HG03025 (cell line): ENCODE measurements around the gene UGCG.
"Not testable (repeated sequence)": the region's sequence is repeated elsewhere in the genome, so short reads cannot be mapped to it uniquely, and the experiment has no call there.

Source experiments
- ATAC-seq: cut with Tn5 transposase; IDR thresholded peaks from one replicate; pipeline ENCODE4 v1.9.1; 2021; ENCODE audit warnings: mild to moderate bottlenecking, moderate library complexity; ENCODE audit not compliant: unreplicated experiment, low FRiP score

Gene UGCG

DNA sequence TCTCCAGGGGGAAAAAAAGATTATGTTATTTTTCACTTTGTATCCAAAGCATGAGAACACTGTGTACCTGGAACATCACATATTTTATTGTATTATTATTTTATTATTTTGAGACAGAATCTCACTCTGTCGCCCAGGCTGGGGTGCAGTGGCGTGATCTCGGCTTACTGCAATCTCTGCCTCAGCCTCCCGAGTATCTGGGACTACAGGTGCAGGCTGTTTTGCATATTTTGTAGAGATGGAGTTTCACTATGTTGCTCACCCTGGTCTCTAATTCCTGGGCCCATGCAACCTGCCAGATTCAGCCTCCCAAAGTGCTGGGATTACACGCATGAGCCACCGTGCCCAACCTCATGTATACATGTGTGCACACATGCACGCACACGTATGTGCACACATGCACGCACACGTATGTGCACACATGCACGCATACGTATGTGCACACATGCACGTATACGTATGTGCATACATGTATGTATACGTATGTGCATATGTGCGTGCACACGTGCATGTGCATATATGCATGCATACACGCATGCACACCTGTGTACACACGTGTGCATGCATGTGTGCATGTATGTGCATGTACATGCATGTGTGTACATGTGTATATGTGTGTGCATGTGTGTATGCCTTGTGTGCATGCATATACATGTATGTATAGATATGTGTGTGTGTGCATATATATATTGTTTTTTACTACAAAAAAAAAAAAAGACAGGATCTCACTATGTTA, 9.5 kb upstream of the UGCG start:
- no peak for ATAC-seq

DNA sequence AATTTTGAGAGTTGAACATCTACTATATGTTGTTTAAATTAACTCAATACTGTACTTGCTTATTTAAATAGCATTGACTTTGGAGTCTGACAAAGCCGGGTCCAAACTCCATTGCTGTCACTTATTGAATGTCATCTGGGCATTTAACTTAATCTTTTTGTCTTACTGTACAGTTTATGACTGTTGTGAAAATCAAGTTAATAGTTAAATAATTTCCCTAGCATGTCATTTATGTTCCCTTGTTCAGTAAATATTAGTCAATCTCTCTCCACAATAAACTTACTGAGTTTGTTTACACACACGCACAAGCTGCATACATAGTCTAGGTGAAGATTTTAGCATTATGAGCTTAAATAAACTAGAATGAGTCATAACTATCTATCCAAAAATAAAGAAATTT, 6.3 kb upstream of the UGCG start:
- no peak for ATAC-seq

DNA sequence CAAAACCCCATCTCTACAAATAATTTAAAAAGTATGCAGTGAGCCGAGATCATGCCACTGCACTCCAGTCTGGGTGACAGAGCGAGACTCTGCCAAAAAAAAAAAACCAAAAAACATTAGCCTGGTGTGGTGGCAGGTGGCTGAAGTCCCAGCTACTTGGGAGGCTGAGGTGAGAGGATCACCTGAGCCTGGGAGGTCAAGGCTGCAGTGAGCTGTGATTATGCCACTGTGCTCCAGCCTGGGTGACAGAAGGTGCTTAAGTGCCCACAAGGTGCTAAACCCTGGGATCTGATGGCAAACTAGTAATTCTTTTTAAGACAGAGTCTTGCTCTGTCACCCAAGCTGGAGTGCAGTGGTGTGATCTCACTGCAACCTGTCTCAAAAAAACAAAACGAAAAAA, 5.7 kb upstream of the UGCG start:
- not testable (repeated sequence) for ATAC-seq

DNA sequence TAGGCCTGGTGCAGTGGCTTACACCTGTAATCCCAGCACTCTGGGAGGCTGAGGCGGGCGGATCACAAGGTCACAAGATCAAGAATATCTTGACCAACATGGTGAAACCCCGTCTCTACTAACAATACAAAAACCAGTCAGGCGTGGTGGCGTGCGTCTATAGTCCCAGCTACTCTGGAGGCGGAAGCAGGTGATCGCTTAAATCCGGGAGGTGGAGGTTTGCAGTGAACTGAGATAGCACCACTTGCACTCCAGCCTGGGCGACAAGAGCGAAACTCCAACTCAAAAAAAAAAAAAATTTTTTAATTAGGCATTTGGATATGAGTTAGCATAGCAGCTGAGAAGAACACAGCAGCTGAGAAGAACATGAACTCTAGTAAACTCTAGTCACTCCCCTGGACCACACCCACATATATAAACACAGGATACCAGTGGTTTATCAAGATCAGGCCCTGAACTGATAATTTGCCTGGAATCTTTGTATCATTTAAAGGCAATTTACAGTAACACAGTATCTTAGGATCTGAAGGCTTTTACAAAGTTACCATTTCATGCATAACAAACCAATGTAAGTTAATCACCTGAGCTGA, 4.6 kb upstream of the UGCG start:
- ATAC-seq = no peak

DNA sequence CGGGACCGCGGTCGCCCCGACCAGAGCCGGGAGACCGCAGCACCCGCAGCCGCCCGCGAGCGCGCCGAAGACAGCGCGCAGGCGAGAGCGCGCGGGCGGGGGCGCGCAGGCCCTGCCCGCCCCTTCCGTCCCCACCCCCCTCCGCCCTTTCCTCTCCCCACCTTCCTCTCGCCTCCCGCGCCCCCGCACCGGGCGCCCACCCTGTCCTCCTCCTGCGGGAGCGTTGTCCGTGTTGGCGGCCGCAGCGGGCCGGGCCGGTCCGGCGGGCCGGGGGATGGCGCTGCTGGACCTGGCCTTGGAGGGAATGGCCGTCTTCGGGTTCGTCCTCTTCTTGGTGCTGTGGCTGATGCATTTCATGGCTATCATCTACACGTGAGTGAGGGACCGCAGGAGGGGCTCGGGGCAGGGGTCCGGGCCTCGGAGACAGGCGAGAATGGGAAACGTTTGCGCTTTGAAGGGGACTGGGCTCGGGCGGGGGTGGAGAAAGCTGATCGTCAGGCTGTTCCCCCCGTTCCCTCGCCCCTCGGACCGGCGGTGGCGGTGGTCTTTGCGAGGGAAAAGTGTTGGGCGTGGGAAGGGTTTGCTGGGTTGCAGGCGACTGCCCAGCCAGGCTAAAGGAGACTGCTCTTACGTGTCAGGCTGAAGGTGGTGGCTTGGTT, 457 bp downstream of the UGCG start:
- peak; percentile 40 for ATAC-seq

DNA sequence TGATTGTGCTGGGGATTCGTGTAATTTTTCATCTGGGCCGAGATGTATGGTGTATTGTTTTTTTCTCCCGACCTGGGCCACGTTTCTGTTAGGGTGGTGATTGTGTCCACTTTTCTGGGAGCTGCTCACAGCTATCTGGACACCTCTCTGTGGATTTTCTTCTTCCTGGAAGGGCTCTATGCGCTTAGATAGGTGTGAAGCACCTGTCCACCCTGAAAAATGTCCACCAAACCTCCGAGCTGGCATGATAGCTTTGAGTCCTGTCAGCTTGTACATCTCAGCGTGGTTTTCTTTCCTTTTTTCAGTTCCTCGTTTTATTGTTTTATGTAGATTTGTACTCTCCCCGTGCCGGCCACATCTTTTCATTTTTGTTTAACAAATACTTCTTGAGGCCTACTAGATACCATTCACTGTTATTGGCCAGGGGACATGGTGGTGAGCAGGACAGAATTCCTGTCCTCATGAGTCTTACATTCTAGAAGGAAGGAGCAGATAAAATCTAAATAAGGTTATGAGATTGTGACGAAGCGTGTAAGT, 1.1 kb downstream of the UGCG start:
- ATAC-seq = peak; percentile 28

DNA sequence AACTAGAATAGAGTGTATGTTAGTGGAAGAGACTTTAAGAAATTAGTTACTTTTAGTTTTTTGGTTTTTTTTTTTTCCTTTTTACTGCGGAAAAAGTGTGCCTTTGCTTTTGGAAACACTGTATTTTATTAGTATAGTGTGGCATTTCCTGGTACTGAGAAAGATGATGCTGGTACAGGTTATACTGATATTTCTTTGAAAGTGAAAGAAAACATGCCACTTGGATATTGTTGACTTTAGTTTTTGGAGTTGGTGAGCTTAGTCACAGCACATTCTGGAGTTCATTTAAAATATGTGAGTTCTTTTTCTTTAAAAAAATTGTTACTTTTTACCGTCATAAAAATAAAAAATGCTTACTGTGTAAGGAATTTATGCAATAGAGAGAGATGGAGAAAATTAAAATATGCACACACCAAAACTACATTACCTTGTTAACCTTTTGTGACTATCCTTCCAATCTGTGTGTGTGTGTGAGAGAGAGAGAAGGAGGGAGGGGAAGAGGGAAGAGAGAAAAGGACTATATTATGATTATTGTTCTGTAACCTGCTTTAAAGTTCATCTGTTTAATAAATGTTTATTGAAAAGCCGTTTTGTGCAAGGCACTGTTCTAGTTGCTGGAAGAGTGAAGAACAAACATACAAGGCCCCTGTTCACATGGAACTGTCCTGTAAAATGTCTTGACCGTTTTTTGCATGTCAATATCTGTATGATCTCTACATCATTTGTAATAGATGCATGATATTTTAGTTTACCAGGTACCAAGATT, 1.9 kb downstream of the UGCG start:
- ATAC-seq = no peak

DNA sequence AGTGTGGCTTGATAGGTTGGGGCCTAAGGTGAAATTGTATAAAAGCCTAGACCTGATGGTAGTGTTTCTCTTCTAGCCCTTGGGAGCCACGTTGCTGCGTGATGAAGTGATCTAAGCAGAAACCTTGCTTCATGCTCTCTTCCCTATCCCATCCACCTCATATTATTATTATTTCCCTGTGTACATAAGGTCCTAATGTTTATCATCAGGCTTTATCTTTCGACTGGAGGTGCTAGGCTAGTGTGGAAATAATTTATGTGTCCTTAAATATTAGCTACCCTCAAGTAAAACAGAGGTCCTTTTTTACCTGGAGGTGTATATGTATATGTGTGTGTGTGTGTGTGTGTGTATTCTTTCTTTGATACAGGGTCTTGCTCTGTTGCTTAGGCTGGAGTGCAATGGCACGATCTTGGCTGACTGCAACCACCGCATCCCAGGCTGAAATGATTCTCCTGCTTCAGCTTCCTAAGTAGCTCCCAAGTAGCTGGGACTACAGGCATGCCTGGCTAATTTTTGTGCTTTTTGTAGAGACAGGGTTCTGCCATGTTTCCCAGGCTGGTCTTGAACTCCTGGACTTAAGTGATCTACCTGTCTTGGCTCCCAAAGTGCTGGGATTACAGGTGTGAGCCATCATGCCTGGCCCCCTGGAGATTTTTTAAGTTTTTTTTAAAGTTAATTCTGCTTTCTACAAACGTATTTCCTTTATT, 3.7 kb downstream of the UGCG start:
- ATAC-seq = no peak

DNA sequence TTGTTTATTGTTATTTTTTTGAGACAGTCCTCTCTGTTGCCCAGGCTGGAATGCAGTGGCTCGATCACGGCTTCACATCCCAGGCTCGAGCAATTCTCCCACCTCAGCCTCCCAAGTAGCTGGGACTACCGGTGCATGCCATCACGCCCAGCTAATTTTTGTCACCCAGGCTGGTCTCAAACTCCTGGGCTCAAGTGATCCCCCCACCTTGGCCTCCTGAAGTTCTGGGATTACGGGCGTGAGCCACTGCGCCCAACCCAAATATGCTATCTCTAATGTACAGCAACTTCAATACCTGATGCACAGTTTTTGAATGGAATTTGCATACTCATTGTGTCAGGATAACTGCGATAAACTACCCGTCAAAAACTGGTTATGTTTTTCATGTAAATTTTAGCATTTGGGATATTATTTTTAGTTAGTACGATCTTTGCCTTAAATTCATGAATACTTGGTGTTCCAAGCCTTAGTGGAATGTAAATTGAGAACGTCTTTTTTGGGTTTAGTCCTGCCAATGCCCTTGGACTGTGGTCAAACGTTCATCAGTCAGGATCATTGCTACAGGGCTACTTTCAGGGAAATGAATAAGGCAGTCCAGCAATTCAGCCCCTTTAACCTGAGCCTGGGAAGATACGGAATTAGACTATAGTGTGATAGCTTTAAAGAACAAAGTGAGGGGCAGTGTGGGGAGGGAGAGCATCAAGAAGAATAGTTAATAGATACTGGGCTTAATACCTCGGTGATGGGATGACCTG, 4.4 kb downstream of the UGCG start:
- no peak for ATAC-seq

DNA sequence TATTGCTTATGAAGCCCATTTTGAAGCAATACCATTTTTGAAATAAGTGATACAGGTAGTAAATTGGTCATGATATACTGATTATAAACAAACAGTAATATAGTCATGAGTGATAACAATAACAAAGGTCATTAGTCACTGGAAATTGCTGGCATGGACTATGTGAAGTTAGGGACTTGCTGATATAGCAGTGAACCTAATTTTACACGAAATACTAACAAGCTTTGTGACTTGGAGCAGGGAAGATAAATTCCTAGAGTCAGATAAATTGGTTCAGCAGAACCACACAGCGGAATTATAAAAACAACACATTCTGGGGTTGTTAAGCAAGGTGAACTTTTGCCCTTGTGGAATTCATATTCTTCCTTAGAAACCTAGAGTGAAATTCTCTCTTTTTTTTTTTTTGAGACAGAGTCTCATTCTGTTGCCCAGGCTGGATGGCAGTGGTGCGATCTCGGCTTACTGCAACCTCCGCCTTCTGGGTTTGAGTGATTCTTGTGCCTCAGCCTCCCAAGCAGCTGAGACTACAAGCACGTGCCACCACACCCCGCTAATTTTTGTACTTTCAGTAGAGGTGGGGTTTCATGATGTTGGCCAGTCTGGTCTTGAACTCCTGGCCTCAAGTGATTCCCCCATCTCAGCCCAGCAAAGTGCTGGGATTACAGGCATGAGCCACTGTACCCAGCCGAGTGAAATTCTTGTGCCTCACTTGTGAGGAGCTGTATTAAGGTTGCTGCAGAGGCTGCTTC, 6.0 kb downstream of the UGCG start:
- no peak for ATAC-seq

DNA sequence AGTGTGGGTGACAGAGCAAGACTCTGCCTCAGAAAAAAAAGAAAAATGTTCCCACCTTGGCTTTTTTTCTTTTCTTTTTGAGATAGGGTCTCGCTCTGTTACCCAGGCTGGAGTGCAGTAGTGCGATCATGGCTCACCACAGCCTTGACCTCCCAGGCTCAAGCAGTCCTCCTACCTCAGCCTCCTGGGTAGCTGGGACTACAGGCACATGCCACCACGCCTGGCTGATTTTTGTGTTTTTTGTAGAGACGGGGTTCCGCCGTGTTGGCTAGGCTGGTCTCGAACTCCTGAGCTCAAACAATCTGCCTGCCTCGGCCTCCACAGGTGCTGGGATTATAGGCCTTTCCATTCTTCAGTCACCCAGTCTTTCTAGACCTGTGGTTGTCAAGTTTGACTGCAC, 6.9 kb downstream of the UGCG start:
- ATAC-seq = not testable (repeated sequence)

DNA sequence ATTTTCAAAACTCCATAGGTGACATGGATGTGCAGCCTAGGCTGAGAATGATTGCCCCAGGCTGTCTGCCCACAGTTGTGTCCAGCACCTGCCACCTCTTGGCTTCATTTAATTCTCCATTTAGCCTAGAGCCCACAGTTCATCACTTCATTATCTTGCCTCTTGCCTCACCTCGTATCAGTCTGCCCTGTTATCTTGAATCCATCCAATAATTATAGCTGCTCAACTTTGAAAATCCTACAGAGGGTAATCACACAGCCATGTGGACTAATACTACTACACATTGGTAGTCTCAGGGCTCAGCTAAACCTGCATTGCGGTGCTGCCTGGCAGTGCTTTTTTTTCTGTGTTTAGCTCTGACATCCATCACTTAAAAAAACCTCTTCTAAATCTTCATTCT, 7.4 kb downstream of the UGCG start:
- no peak for ATAC-seq

DNA sequence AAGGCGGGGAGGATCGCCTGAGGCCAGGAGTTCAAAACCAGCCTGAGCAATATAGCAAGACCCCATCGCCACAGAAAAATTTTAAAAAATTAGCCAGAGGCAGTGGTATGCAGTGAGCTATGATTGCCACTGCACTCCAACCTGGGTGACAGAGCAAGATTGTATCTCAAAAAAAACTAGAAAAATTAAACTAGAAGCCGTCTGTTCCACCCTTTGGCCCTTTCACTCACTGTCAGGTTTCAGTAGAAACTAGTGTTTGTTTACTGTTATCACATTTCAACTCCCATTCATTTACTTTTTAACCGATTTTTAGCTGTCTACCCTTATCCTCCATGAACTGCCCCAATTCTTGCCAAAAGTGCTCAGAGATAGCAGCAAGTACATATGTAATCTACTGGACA, 8.3 kb downstream of the UGCG start:
- no peak for ATAC-seq

DNA sequence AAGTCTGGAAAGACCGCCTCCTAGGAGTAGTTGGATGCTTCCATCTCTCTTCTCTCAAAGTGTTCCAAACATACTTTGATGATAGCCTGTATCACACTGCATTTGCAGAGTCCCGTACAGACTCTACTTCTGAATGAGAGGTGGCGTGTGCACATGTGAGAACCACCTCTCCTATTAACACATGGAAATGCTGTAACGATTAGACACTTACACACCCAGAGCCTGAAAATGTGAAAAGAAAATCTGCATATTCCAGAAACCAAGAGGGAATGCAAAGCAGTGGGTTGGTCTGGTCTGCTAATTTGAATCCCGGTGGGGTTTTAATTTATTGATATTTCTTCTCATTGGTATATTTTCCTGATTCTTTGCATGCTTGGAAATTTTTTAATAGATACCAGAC, 10.5 kb downstream of the UGCG start:
- no peak for ATAC-seq

DNA sequence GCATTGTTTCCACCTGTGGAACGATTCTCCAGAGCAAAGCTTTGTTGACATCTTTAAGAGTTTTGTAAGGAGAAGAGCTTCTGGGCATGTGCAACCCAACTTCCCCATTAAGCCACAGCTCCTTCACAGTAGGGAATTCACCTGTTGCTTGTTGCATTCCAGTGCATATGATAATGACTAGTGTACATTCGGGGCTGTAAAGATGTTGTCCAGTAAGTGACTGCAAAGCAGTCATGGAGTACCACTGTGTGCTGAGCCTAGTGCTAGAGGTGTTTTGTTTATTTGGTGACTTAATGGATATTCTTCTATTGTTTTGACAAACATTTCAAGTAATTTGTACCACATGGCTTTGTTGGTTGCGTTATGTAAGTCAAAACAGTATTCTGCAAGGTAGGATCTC, 12.8 kb downstream of the UGCG start:
- no peak for ATAC-seq

DNA sequence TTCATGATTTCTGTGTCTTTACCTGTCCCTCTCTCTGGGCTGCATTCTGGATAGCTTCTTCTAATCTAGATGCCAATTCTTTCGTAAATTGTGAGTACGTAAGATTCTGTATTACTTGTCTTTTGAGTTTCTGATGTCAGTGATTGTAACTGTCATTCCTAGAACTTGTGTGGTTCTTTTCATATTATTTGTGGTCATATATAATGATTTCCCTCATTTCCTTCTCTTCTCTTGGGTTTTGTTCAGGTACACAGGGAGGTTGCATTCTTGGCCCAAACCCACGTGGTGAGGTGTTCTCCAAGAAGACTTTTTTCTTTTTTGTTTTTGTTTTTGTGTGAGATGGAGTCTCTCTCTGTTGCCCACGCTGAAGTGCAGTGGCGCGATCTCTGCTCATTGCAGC, 13.8 kb downstream of the UGCG start:
- no peak for ATAC-seq

DNA sequence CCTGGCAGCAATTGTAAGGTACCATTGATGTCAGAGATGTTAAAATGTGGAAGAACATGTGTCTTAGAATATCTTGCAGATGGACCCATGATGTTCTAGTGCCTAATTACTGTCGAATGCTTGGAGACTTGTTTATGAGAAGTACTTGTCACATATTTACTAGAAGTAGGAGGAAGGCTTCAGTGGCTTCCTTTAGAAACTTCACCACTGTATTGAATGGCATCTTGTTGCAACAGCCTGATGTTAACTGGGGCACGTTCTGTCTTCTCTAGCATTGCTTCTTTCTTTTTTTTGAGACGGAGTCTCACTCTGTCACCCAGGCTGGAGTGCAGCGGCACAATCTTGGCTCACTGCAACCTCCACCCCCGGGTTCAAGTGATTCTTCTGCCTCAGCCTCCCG, 16.5 kb downstream of the UGCG start:
- ATAC-seq = no peak

DNA sequence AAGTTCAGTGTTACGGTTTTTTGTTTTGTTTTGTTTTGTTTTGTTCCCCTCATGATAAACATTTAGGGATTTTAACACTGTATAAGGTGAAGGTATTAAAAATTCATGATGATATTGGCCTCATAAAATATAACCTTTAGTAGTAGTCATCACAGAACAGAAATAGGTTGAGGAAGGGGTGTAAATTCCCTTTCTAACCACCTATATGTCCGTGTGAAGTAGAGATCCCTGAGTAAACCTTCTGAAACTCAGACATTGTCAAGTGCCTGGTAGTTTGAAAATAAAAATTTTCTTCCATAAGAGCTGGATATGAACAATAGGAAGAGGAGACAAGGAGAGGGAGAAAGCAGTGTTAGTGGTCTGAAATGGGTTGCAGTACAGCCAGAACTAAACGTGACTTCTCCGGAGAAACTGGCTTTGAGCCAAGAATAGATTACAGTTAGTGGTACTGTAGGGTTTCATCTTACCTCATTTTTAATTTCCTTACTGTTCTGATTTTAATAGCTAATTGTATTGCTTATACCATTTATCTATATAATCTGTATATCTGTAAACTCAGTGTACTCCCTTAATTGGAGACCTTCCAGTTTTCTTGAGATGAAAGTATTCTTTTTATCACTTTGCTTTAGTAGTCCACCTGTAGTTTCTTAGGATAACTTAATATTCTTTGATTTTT, 18.3 kb downstream of the UGCG start:
- ATAC-seq = no peak

DNA sequence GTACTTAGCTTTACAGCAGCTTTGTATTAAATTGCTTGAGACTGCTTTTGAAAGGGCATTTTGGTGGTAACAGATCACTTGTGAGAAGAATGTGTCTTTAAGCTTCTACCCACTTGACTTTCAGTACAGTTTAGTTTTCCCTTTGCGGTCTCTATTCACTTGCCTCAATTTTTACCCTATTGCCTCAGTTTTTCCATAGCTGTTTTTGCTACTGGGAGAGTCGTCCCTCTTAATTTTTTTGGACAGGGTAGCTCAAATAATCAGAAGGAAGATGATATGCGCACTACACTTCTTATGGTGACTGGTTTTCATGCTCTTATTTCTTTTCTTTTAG, 18.8 kb downstream of the UGCG start:
- no peak for ATAC-seq
